WI38 (cell line): ENCODE data around the gene NPEPPS.
"Not testable (repeated sequence)": the region's sequence is repeated elsewhere in the genome, so short reads cannot be mapped to it uniquely, and the experiment has no call there.

Experiments used
- H3K4me3 ChIP-seq: 2 replicates; pipeline ENCODE4 v1.5.1; 2011; ENCODE audit warnings: low read depth, mild to moderate bottlenecking, control low read depth, low read length
- CTCF ChIP-seq: IDR thresholded peaks from 2 replicates; pipeline ENCODE4 v1.5.1; 2012; ENCODE audit warnings: low read depth, mild to moderate bottlenecking, control low read depth, low read length

The NPEPPS gene

GRCh38 chr17:47560517-47561043 is 29.7 kb downstream of the NPEPPS start:
- not testable (repeated sequence) for H3K4me3 ChIP-seq

- H3K4me3 ChIP-seq = not testable (repeated sequence)
These were observed 30.9 kb downstream of the NPEPPS start for GRCh38 chr17:47561698-47562405.

- not testable (repeated sequence) for H3K4me3 ChIP-seq
These were observed 31.4 kb downstream of the NPEPPS start for GRCh38 chr17:47562406-47562705.

GRCh38 chr17:47567261-47567660 is 36.4 kb downstream of the NPEPPS start:
- H3K4me3 ChIP-seq = not testable (repeated sequence)

GRCh38 chr17:47572561-47572960 is 41.7 kb downstream of the NPEPPS start:
- H3K4me3 ChIP-seq = not testable (repeated sequence)

- H3K4me3 ChIP-seq = not testable (repeated sequence)
These were observed 51.5 kb downstream of the NPEPPS start for GRCh38 chr17:47582416-47582815.

- H3K4me3 ChIP-seq = not testable (repeated sequence)
These were observed 55.6 kb downstream of the NPEPPS start for GRCh38 chr17:47586378-47587055.

- not testable (repeated sequence) for H3K4me3 ChIP-seq
These were observed 62.6 kb downstream of the NPEPPS start for GRCh38 chr17:47593522-47593921.

- TF ChIP-seq CTCF = no peak
- H3K4me3 ChIP-seq = no peak overlapping the region
These were observed 73.1 kb downstream of the NPEPPS start for GRCh38 chr17:47603830-47604597.

- no peak for TF ChIP-seq CTCF
- no peak overlapping the region for H3K4me3 ChIP-seq
These were observed 73.7 kb downstream of the NPEPPS start for GRCh38 chr17:47604598-47604927.

GRCh38 chr17:47605011-47605410 is 74.1 kb downstream of the NPEPPS start:
- H3K4me3 ChIP-seq = no peak overlapping the region
- TF ChIP-seq CTCF = no peak

GRCh38 chr17:47607481-47607880 is 76.6 kb downstream of the NPEPPS start:
- no peak for TF ChIP-seq CTCF
- no peak overlapping the region for H3K4me3 ChIP-seq
